Measurements from ENCODE around the gene ABLIM2.

- TF ChIP-seq REST (IDR thresholded peaks at IDR 0.05; ENCODE audit: unreplicated experiment) (no peak), CTCF (conservative IDR thresholded peaks at IDR 0.05; ENCODE audit: low read depth in 2 of 2) (peak; percentile 51 to 61), POLR2AphosphoS5 (IDR thresholded peaks at IDR 0.05; ENCODE audit: low read depth) (no peak), JUNB (IDR thresholded peaks at IDR 0.05; ENCODE audit: unreplicated experiment) (no peak), EZH2phosphoT487 (IDR thresholded peaks at IDR 0.05; ENCODE audit: unreplicated experiment) (no peak), EZH2 (IDR thresholded peaks at IDR 0.05; ENCODE audit: low read depth, unreplicated experiment) (no peak), ETS1 (IDR thresholded peaks at IDR 0.05) (no peak), CREB1 (CRISPR knock-in tag; IDR thresholded peaks at IDR 0.05; ENCODE audit: low read depth) (no peak), NANOG (IDR thresholded peaks at IDR 0.05; ENCODE audit: borderline replicate concordance) (no peak), ZNF114 (CRISPR knock-in tag; IDR thresholded peaks at IDR 0.05) (no peak), ZNF462 (CRISPR knock-in tag; IDR thresholded peaks at IDR 0.05) (no peak), STAT1 (IDR thresholded peaks at IDR 0.05; ENCODE audit: unreplicated experiment) (no peak)
Observed at GRCh38 chr4:8015512-8015911, 143.1 kb downstream of the ABLIM2 start.
